GM12872 (cell line): ENCODE measurements around the gene PARP15.

Experiments
- TF ChIP-seq, protein P1 (sequence below): IDR thresholded peaks from 3 replicates; pipeline ENCODE4 v1.5.1; 2011; ENCODE audit warnings: low read depth, mild to moderate bottlenecking, low read length, moderate library complexity; ENCODE audit not compliant: insufficient read depth

PARP15 gene

DNA sequence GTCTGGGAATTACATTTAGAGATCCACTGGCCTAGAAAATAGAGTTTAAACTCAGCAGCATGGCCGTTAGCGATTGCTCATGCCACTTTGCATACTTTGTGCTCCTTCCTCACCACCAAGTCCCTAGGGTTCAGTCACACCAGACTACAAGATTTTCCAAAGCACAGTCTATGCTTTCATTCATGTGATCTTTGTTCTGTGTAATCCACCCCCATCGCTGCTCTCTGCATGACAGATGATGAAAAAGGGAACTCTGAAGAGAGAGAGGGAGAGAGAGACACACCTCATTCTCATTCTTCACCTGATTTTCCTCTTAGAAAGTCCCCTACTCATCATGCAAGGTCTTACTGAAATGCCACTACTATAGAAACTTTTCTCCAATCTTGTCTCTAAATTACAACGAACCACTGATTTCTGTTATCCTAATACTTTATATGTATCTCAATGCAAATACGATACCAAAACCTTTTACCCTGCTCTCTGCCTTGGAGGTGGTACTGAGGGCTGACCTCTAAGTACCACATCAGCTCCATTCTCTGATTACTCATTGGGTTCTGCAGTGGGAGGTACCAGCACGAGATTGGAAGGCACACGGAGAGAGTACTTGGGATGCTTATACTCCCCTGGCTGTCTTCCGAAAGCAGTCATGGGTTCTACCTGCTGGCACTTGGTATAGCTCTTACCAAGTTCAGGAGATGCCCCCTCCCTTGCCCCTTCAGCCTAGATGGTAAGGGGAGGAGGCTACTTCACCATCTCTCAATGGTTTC, 1.1 kb upstream of the PARP15 start:
- TF ChIP-seq, protein P1, sequence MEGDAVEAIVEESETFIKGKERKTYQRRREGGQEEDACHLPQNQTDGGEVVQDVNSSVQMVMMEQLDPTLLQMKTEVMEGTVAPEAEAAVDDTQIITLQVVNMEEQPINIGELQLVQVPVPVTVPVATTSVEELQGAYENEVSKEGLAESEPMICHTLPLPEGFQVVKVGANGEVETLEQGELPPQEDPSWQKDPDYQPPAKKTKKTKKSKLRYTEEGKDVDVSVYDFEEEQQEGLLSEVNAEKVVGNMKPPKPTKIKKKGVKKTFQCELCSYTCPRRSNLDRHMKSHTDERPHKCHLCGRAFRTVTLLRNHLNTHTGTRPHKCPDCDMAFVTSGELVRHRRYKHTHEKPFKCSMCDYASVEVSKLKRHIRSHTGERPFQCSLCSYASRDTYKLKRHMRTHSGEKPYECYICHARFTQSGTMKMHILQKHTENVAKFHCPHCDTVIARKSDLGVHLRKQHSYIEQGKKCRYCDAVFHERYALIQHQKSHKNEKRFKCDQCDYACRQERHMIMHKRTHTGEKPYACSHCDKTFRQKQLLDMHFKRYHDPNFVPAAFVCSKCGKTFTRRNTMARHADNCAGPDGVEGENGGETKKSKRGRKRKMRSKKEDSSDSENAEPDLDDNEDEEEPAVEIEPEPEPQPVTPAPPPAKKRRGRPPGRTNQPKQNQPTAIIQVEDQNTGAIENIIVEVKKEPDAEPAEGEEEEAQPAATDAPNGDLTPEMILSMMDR: no peak

DNA sequence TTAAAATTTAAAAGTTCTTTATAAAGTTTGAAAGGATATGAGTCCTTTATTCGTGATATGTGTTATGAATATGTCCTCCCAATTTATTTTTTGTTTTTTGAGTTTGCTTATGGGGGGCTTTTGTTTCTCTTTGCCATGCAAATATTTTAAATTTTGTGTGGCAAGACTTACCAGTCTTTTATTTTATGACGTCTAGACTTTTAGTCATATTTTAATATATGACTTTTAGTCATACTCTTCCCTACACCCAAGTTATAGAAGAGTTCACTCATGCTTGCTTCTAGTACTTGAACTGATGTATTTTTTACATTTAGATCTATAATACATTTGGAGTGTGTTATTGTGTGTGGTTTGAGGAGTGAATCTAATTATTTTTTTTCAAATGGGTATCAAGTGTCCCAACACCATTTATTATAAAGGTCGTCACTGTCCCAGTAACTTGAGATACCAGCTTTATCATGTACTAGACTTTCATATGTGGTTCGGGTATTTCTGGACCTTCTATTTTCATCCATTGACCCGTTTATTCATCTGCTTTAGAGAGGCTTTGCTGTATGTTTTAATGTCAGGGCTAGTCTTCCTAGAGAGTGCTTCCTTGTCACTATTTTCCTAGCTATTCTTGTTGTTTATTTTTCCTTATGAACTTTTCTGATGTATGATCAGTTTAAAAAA, 755 bp downstream of the PARP15 start:
- TF ChIP-seq, protein P1: no peak

DNA sequence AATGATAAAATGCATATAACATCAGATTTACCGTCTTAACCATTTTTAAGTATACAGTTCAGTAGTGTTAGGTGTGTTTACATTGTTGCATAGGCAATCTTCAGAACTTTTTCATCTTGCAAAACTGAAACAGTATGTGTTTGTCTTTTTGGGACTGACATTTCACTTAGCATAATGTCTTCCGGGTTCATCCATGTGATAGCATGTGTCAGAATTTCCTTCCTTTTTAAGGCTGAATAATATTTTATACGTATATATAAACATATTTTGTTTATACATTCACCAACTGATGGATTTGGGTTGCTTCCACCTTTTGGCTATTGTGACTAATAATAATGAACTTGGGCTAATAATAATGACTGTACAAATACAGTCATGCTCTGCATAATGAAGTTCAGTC, 3.0 kb downstream of the PARP15 start:
- TF ChIP-seq, protein P1: no peak

DNA sequence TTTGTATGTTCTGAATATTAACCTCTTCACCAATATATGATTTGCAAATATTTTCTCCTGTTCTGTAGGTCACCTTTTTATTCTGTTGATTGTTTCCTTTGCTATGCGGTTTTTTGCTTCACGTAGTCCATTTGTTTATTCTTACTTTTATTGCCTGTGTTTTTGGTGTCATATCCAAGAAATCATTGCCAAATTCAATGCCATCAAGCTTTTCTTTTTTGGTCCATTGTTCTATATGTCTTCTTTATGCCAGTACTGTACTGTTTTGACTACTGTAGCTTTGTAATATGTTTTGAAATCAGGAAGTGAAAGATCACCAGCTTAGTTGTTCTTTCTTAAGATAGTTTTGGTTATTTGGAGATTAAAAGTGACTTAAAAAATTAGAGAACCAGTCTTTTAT, 4.2 kb downstream of the PARP15 start:
- TF ChIP-seq, protein P1: no peak

DNA sequence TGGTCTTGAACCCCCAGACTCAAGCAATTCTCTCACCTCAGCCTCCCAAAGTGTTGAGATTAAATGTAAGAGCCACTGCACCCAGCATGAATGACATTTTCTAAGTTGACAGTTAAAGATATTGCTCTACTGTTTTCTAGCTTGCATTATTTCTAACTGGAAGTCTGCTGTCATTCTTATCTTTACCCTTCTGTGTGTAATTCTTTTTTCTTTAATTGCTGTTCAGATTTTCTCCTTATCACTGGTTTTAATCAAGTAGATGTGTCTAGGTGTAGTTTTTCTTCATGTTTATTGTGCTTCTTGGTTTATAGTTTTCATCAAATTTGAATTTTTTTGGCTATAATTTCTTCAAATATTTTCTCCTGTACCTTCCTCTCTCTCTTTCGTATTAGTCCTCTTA, 4.9 kb downstream of the PARP15 start:
- TF ChIP-seq, protein P1: no peak

DNA sequence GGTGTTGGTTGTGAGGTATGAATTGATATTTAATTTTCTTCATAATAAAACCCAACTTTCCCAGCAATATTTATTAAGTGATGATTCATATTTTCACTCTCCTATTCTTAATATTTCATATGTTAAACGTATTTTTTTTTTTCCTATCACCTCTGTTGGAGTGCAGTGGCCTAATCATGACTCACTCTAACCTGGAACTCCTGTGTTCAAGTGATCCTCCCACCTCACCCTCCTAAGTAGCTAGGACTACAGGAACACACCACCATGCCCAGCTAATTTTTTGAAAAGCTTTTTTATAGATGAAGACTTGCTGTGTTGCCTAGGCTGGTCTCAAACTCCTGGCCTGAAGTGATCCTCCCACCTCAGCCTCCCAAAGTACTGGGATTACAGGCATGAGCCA, 8.6 kb downstream of the PARP15 start:
- TF ChIP-seq, protein P1: no peak

DNA sequence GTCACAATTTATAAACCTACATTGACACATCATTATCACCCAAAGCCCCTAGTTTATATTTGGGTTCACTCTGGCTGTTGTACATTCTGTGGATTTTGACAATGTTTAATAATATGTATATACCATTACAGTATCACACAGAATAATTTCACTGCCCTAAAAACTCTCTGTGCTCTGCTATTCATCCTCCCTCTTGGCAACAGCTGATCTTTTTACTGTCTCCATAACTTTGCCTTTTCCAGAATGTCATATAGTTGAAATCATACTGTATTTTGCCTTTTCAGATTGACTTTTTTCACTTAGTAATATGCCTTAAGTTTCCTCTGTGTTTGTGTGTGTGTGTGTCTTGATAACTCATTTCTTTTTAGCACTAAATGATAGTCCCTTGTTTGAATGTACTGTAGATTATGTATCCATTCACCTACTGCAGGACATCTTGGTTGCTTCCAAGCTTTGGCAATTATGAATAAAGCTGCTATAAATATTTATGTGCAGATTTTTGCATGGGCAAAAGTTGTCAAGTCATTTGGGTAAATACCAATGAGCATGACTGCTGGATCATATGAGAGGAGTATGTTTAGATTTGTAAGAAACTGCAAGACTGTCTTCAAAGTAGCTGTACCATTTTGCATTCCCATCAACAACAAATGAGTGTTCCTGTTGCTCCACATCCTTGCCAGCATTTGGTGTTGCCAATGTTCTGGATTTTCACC, 9.5 kb downstream of the PARP15 start:
- TF ChIP-seq, protein P1: no peak
